Right renal pelvis (tissue), 4 donors: ENCODE results near the gene PTCD3. TPM values are rescaled to one million over a fixed set of nuclear protein-coding genes. Genes with fewer than 3 reads are reported as not detected.
A peak's percentile ranks its signal among the peaks of the same experiment; 100 is the strongest.

ENCODE experiments used
- DNase-seq, 4 donors: peaks; one replicate each; pipeline ENCODE4 v3.0.0-alpha.2; 2013; ENCODE audit warnings: low read depth in 4 of 4, low spot score in 3 of 4, missing footprints in 1 of 4
- polyA plus RNA-seq, 4 donors: library from polyadenylated mRNA; unstranded; fragments of 120-200 nt; gene quantifications; one replicate each; pipeline ENCODE4 v1.2.1, GENCODE V29; 2013; ENCODE audit not compliant: insufficient read length in 4 of 4

Gene PTCD3
- polyA plus RNA-seq, 4 donors = 117 to 141 (median 132) TPM

DNA sequence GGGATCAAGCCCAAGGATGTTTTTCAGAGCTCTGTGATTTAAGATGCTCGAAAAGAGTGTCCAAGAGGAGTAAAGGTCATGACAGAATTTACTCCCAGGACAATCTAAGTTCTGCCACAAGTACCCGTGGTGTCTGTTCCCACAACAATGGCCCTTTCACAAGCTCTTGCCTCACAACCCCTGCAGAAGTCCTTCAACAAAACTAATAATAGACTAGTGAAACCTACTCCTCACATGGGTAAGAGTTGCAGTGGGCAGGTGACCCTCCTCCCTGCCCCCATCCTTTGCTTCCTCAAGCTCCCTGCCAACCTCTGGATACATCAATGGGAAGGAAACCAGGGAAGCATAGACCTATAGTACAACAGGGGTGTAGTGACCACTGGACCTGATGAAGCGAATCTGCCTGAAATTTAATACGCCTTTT is 34.9 kb downstream of the PTCD3 start:
- peak in 3 of 4 donors; percentile 1 to 25 (median 14) for DNase-seq

DNA sequence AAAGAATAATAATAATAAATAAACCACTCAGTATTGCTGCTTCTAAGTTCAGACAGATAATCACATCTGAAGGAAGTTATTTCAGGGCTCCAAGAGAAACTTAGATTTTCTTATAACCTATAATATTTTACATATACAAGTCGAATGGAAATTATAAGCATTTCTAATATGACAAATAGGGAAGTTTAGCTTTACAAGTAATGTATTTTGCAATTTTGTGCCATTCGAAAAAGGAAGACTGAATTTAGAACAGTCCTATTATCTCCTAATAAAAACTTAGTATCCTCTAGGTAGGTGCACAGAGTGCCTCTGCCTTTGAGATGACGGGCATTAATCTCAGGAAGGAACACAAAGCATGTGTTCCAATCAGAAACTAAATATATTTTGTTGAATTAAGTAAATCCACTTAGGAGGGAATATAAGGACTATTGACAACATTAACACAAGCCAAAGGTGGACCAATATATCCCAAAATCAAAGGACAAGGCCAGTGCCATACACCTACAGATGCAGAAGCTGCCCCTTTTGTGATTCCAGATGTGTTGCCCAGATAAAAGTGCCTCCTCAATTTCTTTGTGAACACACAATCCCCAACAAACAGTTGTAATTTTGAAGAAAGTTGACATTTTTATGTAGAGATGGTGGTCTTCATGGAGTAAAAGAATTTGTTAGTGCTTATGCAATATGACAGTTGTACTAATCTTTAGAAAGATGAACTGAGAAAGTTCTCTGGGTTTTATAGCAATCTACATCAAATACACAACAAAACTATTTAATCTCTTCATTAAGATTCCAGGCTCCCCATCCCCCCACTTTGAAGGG is 36.6 kb downstream of the PTCD3 start:
- DNase-seq = no peak

DNA sequence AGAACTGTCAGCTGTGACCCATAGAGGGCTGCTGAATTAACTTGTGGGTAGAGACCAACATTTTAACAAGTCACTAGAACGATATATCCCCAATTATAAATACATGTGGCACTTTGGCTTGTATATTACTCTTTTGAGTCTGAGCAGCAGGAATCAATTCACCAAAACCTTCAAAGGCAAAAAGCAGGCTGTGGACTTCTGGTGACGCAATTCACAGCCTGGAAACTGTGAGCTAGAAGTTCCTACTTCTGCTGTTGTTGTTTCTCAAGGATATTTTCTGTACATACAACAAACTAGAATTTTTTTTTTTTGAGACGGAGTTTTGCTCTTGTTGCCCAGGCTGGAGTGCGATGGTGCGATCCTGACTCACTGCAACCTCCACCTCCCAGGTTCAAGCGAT is 37.3 kb downstream of the PTCD3 start:
- no peak for DNase-seq

DNA sequence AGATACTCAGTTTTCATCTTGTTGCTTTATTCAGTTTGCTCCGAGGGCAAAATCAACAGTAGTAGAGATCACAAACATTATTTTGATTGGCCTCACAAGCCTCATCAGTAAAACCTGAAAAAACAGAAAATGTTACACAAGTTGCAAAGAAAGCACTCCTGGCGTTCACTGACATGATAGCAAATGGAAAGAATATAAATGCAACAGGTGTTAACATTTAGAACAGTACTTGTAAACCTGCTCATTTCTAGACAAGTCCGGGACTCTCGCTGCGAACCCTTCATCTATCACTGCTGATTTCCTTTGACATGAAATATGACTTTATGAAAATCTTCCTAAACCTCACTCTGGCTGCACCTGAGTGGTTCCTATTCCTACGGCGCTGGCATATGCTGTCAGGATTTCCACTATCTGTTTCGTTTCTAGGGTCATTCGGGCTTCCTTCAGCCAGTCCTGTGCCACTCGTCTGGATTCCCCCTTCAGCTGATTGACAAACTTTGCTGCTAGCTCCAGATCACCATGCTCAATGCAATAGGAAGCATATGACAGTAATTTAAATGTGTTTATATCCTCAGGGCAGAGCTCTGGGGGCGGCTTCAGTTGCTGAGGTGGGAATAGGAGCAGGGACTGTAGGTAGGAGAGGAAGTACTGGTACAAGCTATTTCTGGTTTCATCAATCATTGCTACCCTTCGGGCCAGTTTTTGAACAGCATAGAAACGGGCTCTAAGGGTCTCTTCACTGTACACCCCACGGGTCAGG is 38.1 kb downstream of the PTCD3 start:
- DNase-seq = no peak

- no peak for DNase-seq
These were observed 41.8 kb downstream of the PTCD3 start for GRCh38 chr2:86147793-86148192.

DNA sequence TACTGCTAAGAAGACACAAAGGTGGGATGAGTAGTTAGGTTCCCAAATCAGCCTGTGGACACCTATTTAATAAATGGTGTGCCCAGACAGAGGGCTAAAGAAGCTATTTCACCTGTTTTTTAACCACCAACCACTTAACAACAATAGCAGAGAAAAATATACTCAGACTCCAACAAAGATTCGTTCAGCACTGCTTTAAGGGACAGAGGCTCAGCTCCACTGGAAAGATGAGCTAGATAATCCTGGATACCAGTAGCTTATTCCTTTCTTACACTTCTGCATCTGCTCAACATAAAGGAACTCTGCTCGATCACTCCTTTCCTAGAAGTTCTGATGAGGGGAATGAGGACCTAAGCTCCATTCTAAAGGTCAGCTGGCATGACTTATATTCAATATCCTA is 44.5 kb downstream of the PTCD3 start:
- DNase-seq = no peak

DNA sequence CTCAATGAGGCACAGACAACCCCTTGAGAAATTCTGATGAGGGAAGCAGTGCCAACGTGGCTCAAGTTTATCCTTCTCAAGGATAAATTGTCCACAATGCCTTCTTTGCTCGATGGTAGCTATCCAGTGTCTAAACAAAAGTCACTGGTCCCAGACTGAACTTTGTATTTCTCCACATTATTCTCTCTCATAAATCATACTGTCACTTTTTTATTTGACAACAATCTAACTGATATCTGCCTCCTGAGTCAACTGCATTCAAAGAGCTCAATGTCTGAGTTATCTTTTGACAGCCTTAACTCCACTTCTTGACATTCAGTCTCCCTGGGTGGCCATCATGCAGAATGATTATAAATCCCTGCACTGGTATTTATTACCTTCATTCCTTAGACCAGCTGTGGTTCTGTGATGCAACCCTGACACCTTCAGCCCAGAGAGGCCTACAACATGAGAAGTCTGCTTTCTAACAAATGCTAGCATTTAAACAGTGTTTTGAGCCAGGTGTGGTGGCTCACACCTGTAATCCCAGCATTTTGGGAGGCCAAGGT is 51.0 kb downstream of the PTCD3 start:
- no peak for DNase-seq

GRCh38 chr2:86158286-86158685 is 52.3 kb downstream of the PTCD3 start:
- no peak for DNase-seq

- DNase-seq = no peak
These were observed 54.3 kb downstream of the PTCD3 start for GRCh38 chr2:86160156-86160952.

DNA sequence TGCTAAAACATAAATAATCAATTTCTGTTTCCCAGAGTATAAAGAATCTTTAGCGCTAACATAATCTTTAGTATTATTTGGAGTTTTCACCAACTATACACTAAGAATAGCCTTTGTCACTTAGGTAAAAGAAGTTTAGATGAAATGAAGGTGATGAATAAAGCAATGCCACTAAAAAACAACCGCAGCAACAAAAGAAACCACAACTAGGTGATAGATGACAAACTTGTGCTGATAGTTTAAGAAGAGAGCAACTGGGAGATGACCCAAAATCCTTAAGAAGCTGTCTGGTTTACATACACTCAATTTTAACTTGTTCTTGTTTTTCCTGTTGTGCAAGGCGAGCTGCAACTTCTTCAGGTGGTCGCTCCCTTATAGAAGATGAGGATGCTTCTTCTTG is 64.4 kb downstream of the PTCD3 start:
- DNase-seq = no peak

GRCh38 chr2:86171295-86171694 is 65.3 kb downstream of the PTCD3 start:
- no peak for DNase-seq

DNA sequence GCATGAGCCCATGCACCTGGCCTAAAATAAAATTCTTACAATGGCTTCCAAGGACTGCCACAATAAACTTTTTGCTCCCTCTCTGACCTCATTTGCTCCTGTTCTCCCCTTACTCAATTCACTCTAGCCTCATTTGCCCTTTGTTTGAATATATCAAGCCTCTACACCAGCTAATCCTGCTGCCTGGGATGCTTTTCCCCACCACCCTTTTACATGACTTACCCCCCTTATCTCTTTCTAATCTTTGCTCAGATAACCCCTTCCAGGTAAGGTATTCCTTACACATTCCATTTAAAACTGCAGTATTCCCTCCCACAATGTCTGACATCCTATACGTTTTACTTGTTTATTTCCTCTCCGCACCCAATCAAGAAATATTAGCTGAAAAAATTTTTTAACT is 66.6 kb downstream of the PTCD3 start:
- DNase-seq = no peak

DNA sequence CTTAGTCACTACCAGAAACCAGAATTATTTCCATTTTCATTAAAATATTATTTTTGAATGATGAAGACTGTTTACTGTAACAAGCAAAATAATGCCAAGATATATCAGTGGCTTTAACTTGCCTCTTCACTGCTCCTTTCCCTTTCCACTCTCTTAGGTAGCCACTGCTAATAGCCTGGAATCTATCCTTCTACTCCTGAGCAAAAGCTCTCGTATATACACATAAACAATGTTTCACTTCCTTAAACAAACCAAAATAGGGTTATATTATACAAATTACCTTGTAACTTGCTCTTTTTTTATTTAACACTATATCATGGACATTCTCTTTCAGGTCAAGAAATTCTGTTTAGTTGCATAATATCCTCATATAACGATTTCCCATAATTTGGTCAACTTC is 68.4 kb downstream of the PTCD3 start:
- DNase-seq = no peak

DNA sequence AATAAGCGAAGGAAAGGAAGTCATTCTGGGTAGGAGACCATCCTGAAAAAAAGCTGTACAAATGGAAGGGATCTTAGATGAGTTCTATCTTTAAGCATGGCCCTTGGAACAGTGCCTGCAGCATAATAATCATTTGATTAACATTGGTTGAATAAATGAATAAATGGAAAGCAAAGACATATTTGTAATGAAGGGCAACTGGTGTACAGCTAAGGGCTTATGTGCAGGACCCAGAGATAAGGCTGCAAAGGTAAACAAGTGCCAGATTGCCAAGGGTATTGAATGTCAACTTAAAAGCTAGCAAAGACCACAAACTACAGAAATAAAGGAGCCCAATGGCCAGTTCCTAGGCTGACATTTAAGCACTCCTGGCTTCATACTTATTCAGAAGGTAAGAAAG is 69.8 kb downstream of the PTCD3 start:
- DNase-seq = no peak

- DNase-seq = no peak
These were observed 70.6 kb downstream of the PTCD3 start for GRCh38 chr2:86176597-86176996.

GRCh38 chr2:86185517-86186212 is 79.6 kb downstream of the PTCD3 start:
- no peak for DNase-seq

DNA sequence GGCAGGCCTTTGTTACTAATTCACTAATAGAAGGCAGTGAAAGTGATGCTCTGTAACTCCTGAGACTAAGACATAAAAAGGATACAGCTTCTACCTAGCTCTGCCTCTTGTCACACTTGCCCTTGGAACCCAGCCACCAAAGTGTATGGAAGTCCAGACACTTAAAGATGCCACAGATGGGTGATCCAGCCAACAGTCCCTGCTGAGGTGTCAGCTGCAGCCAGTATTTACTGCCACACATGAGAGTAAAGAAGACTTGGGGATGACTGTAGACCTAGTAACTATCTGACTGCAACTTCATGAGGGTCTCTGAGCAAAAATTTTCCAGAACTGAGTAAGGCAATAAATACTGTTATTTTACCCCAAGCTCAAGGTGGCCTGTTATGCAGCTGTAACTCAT is 80.4 kb downstream of the PTCD3 start:
- DNase-seq = no peak

GRCh38 chr2:86189782-86190416 is 83.9 kb downstream of the PTCD3 start:
- no peak for DNase-seq
